NCI-H1092 treated with DMSO at 0.1 percent for 48 hours (cell line): Measurements from ENCODE around the gene CLEC16A.

Experiments
- DNase-seq: peaks from one replicate; lab custom pipeline; 2025; lab: John Stamatoyannopoulos, UW

Gene CLEC16A

DNA sequence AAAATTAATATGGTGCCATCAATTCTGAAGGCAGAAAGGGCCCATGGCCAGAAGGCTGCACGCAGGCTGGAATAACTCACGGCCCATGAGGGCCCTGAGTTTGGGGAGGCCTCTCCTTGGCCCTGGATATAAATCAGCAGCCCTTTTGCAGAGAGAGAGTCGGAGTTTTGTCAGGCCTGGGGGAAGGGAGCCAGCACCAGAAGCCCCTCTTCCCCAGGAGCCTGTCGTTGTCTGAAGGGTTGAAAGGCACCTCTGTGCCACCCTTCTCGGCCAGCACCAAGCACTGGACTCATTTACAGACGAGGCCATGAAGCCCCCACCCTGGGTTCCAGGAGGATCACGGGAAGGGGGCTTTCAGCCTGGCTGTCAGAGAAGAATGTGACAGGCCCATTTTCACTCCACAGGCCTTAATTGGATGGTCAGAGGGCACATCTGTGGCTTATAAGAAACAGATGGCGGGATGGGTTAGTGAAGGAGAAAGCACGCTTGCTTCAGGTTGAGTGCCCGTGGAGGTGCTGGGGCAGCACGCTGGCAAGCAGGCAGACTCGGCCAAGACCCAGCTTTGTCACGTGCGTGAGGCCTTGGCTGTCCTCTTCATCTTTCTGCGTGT, 140.6 kb downstream of the CLEC16A start:
- DNase-seq: no peak

DNA sequence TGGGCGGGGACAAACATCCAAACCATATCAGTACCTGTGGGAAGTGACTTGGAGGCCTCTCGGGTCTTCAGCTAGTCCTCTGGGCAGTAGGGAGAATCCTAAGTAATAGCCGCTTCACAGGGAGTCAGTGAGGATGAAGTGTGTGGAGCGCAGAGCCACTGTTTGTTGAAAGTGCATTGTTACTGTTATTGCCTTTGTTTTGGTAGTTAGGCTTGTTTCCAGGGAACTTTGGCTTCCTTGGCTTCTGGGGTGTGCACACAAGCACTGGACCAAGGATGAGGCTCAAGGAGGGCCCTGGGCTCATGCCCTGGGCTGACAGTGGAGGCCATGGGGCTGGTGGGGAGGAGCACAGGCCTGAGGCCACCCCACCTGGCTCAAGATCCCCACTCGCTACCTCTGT, 141.6 kb downstream of the CLEC16A start:
- no peak for DNase-seq

DNA sequence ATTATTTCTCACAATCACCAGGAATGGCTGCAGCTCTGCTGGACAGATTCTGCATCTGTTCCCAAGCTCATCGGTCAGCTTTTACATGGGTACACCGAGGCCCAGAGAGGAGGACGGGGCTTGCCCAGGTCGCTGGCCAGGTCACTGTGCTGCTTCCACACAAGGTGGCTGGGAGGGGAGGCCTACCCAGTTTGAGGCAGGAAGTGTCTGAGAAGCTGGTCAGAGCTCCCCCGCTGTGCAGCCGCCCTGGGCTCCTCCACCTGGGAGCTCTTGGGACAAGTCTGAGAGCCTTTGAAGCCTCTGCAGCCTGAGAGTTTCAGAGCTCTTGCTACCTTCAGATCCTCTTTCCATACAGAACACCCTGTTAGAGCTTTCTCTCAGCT, 143.3 kb downstream of the CLEC16A start:
- no peak for DNase-seq

GRCh38 chr16:11088074-11088730, 143.8 kb downstream of the CLEC16A start:
- no peak for DNase-seq

DNA sequence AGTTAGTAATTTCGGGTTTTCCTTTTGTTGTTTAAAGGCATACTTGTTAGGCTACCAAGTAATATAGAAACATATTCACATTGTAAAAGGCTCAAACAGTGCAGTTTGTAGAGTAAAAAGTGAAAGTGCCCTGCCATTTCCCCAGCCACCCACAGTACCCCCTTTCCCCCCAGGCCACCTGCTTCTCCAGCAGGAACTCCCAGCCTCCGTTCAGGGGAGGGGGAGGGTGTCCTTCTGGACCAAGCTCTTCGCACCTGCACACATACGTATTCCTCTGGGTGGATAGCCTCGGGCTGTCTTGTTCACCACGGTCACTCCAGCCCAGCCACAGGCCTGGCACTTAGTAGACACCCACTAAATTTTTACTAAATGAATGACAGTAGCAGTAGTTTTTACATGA, 144.5 kb downstream of the CLEC16A start:
- DNase-seq: no peak

- no peak for DNase-seq
Observed at GRCh38 chr16:11089504-11090124, 145.2 kb downstream of the CLEC16A start.

DNA sequence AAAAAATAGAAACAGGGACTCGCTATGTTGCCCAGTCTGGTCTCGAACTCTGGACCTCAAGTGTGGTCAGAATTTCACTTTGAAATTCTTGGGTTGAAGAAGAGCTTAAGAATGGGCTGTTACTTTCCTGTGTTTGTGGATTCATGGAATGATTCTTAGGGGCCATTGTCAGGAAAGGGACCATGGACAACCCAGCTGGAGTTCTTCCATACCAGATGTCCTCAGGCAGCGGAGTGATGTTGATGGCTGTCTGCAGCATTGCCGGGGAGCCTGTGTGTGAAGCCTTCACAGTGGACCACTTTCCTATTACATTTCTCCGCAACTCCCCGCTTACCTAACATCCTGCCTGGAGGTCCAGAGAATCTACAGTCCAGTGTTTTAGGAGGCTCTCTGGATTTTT, 145.9 kb downstream of the CLEC16A start:
- DNase-seq: no peak

GRCh38 chr16:11091021-11091785, 146.8 kb downstream of the CLEC16A start:
- no peak for DNase-seq

DNA sequence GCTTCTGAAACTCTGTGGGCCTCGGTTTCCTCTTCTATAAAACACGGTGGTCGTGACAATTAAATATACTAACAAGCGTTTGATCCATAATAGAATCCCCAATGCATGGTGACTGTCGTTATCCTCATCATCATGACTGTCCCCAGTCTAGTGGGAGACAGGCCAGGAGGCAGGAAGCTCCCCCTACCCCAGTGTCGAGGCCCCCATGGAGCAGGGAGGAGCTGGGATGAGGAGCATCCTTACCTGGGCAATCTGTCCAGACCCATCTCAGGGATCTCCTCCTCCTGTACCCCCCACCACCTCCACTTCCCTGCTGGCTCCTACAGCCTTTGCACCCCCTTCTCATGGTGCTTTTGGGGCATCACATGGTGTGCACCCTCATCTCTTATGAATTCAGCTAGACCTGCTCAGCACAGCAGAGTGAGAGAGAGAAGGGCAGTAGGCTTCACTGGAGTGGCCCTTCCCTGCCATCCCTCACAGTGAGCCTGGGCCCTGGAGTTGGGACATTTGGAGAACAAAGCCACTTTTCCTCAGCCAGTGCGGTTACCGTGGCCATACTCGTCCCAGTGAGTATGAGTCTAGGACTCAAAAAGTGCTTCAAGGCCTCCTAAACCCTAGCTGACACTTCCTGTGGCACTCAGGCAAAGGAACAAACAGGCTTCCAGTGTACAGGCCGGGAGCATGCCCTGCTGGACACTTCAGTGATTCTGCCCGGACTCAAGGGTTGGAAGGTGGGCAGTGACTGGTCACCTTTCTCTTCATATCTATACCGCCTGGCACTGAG, 148.6 kb downstream of the CLEC16A start:
- no peak for DNase-seq

DNA sequence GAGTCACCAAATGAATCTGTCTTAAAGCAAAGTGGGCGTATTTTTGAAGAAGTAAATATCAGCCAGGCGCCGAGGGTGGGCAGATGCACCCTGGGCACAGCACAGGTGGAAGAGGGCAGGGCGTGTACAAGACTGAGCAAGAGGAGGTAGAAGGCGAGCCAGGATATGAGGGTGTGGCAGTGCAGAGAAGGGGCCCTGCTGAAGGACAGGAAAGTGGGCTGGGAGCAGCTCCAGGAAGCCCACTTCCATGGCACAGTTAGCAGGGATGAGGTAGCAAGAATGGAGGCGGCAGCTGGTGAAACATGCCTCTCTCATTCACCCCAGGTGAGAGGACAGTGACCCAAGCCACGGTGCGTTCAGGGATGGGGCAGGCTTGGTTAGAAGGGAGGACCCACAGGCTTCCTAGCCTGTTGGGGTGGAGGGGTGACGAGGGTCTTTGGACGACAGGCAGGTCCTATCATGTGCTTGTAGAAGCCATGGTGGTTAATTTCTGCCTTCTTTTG, 149.3 kb downstream of the CLEC16A start:
- DNase-seq: no peak

- DNase-seq: no peak
Observed at GRCh38 chr16:11094075-11094856, 149.9 kb downstream of the CLEC16A start.

GRCh38 chr16:11094857-11095565, 150.6 kb downstream of the CLEC16A start:
- no peak for DNase-seq

DNA sequence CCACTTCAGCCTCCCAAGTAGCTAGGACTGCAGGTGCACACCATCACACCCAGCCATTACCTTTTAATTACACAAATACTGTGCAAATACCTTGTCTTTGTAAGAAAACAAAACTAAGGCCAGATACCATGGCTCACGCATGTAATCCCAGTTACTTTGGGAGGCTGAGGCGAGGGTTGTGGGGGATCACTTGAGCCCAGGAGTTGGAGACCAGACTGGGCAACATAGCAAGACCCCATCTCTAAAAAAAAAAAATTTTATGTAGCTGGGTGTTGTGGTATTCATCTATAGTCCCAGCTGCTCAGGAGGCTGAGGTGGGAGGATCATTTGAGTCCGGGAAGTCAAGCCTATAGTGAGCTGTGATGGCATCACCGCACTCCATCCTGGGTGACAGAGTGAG, 151.6 kb downstream of the CLEC16A start:
- DNase-seq: no peak

DNA sequence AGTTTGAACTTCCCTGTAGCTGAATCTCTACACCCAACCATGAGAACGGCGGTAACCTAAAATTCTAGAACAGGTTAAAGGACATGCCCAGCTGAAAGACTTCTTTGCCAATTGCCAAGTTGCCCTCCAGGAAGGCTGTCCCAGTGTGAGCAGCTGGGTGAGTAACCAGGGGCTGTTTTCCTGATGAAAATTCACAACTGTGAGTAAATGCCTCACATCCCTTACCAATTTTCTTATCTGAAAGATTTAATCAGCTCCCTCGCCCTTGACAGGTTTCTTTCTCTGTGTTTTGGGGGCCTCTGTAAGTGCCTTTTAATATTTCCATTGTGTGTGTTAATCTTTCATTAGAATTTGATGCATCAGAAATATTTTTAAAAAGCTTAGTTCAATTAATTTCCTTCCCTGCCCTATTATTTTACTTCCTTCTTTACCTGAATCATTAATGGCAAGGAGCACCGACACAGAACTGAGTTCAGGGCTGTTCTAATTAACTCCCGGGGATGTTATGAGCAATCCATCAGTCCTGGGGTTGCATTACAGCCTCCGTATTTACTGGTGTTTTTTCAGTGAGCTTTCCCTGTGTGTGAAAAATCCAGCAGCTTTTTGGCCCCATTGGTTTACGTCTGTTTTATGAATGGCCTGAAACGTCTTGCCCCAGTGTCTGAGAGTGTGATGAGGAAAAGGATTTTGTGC, 152.9 kb downstream of the CLEC16A start:
- DNase-seq: no peak

- no peak for DNase-seq
Observed at GRCh38 chr16:11097787-11098167, 153.4 kb downstream of the CLEC16A start.

GRCh38 chr16:11098601-11099390, 154.4 kb downstream of the CLEC16A start:
- no peak for DNase-seq

DNA sequence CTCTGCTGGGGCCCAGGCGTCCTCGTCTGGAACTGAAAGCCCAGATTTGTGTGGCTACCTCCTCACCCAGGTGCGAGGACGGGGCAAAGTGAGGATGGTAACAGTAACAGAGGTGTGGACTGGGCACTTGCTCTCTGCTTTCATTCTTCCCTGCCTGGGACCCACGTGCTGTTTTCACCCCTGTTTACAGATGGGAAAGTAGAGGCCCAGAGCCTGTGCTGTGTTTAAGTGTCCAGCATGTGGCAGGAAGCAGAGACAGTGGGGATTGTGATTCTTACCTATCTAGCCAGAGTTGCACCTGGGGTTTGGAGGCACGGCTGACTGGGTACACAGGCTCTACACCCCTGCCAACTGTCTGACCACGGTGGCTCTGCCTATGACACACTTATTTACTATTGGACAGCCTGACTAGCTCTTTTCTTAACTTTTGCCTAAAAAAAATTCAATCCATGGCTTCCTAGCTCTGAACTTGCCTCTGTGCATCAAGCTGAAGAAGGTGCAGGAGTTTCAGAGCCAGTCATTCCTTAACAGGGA, 155.4 kb downstream of the CLEC16A start:
- DNase-seq: no peak

GRCh38 chr16:11100239-11100750, 155.9 kb downstream of the CLEC16A start:
- DNase-seq: no peak

DNA sequence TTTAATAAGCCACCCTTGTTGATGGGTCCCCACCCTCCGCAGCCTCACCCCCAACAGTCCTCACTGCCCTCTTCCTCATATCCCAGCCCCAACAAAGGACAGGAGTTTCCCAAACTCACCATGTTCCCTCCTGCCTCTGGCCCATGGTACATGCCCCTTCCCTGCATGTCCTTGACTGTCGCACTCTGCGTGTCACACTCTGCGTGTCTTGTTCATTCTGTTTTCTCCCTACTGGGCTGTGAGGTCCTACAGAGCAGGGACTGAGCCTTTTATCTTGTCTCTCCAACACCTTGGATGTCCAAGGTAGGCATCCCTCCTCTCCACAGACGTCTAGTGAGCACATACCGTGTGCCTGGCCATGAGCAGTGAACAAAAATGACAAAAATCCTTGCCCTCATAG, 156.9 kb downstream of the CLEC16A start:
- no peak for DNase-seq
